Measurements from ENCODE around the gene COL25A1.
"Not testable (repeated sequence)": the region's sequence is repeated elsewhere in the genome, so short reads cannot be mapped to it uniquely, and the experiment has no call there.

COL25A1 gene

DNA sequence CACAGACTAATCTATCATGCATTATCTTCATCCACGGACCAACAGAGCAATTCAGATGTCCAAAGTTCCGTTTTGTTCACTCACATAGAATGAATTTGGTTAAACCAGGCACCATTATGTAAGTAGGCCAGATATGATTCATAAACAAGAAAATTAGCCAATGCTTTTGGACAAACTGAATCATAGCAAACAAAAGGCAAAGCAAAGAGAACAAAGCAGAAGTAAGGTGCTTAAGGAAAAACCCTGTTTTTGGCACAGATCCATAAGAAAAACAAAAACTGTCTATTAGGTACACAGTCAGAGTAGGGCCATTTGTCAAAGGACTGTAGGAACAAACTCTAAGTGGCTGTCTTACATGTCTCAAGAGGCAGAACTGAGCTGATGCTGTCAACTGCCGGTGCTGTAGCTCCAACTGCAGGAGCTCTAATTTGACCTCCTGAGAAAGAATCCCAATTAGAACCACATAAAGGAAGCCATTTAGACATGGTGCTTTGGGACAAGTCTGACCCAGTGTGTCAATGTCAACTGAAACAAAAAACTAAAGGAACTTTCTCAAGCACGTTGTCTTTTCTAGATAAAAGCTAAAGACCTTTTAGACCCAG is 146.7 kb downstream of the COL25A1 start:
- Histone ChIP-seq H3K4me3 (no peak overlapping the region), H3K27ac (no peak overlapping the region)
- TF ChIP-seq, protein P1, sequence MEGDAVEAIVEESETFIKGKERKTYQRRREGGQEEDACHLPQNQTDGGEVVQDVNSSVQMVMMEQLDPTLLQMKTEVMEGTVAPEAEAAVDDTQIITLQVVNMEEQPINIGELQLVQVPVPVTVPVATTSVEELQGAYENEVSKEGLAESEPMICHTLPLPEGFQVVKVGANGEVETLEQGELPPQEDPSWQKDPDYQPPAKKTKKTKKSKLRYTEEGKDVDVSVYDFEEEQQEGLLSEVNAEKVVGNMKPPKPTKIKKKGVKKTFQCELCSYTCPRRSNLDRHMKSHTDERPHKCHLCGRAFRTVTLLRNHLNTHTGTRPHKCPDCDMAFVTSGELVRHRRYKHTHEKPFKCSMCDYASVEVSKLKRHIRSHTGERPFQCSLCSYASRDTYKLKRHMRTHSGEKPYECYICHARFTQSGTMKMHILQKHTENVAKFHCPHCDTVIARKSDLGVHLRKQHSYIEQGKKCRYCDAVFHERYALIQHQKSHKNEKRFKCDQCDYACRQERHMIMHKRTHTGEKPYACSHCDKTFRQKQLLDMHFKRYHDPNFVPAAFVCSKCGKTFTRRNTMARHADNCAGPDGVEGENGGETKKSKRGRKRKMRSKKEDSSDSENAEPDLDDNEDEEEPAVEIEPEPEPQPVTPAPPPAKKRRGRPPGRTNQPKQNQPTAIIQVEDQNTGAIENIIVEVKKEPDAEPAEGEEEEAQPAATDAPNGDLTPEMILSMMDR (IDR thresholded peaks at IDR 0.05): no peak
- DNase-seq (ENCODE audit: low spot score): no peak

DNA sequence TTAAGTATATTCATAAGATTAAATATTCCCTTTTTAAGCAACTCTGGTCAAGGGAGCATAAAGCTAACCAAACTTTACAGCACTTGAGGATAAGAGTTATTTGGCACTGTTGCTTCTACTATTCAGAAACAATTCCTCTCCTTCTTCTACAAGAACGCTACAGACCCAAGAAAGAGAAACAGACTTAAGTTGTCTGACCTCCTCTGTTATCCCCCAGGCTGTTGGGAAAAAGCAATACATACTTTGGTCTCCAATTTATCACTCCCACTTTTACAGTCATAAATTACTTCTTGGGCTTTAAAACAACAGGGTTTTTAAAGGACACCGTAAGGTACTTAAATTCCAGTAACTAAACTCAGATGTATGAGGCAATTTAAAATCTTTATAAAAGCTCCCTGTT is 147.4 kb downstream of the COL25A1 start:
- Histone ChIP-seq H3K4me3 (no peak overlapping the region), H3K27ac (no peak overlapping the region)
- TF ChIP-seq, protein P1 (IDR thresholded peaks at IDR 0.05): no peak
- no peak for DNase-seq (ENCODE audit: low spot score)

DNA sequence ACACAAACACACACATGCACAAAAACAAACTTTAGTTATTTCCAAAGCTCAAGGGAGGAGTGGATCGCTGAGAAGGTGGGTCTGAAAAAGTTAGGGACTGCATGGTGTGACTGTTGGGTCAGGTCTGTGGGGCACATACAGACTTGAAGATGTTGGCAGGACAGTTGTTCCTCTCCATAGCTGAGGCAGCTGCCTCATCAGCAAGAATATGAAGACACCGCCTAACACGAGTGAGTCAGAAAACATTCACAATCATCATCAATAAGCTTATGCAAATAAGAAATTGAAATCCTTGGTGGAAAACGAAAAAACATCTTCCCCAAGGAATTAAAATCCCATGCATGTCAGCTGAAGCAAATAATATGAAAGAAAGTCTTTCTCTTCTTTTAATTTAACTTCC is 148.0 kb downstream of the COL25A1 start:
- Histone ChIP-seq H3K27ac (no peak overlapping the region), H3K4me3 (no peak overlapping the region)
- TF ChIP-seq, protein P1 (IDR thresholded peaks at IDR 0.05): no peak
- DNase-seq (ENCODE audit: low spot score): no peak

DNA sequence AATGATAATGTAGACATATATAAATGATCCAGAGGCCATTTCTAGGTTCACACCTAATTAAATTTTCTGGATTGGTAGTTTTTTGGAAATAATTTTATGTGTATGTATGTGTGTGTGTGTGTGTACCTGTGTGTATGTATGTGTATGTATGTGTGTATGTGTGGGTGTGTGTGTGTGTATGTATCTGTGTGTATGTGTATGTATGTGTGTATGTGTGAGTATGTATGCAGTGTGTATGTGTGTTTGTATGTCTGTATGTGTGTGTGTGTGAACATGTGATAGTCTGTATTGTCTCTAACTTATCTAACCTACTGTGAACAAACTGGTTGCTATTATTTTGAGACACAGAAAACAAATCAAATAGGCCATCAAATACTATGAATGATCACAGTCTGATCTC is 152.6 kb downstream of the COL25A1 start:
- Histone ChIP-seq H3K4me3 (no peak overlapping the region), H3K27ac (no peak overlapping the region)
- no peak for DNase-seq (ENCODE audit: low spot score)
- TF ChIP-seq, protein P1 (IDR thresholded peaks at IDR 0.05): no peak

DNA sequence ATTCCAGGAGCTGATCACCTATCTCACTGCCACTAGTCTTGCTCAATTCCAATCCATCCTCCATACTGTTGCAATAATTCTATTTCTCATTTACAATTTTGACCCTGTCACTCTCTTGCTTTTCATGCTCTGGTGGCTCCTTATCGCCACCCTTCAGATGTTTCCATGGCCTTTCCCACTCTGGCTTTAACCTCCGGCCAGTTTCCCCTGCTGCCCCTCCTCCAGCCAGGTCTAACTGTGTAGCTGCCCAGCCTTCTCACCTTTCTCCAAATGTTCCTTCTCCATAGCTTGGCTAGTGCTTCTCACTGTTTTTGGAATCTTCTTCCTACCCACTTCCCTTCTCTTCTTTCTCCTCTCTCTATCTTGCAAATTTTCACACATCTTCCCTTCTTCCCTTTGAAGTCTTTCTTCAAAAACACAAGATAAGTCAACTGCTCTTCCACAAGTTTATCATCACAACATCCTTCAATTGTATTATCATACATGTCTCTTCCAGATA is 153.8 kb downstream of the COL25A1 start:
- DNase-seq (ENCODE audit: low spot score): no peak
- Histone ChIP-seq H3K4me3 (no peak overlapping the region), H3K27ac (no peak overlapping the region)
- TF ChIP-seq, protein P1 (IDR thresholded peaks at IDR 0.05): no peak

DNA sequence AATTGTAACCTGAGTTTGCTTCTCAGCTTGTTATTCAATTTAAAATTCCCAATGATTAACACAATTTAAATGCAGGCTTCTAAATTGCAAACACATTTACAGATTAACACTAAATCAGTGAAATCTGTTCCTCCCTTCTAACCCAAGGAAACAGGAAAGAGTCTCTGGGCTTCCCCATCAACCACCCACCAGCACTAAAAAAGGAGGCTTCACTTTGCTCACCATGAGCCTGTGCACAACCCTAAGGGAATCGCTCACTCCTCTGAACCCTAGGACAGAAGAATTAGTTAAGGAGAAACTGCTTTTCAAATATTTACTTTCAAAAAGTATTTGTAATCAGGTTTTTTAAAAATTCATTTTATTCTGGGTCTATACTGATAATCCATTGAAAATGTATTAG is 155.3 kb downstream of the COL25A1 start:
- Histone ChIP-seq H3K27ac (no peak overlapping the region), H3K4me3 (no peak overlapping the region)
- TF ChIP-seq, protein P1 (IDR thresholded peaks at IDR 0.05): no peak
- no peak for DNase-seq (ENCODE audit: low spot score)

DNA sequence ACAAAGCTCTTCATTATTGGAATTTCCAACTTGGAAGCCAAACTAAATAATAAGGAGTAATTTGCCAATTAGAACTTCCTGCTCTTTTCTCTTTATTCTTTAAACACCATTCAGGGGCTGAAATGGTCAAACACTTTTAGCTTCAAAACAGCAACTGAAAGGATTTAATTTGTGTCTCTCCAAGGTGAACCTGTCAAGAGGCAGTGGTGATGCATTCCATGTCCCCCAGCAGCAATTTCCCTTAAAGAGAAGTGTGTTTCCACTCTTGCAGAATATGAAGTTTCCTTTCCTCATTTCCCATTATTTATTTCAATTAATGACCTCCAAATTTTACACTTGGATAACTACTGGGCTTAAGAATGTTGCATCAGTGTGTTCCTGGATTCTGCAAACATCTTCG is 156.0 kb downstream of the COL25A1 start:
- DNase-seq (ENCODE audit: low spot score): no peak
- H3K4me3 ChIP-seq: no peak overlapping the region
- TF ChIP-seq, protein P1 (IDR thresholded peaks at IDR 0.05): no peak
- H3K27ac ChIP-seq: no peak overlapping the region

DNA sequence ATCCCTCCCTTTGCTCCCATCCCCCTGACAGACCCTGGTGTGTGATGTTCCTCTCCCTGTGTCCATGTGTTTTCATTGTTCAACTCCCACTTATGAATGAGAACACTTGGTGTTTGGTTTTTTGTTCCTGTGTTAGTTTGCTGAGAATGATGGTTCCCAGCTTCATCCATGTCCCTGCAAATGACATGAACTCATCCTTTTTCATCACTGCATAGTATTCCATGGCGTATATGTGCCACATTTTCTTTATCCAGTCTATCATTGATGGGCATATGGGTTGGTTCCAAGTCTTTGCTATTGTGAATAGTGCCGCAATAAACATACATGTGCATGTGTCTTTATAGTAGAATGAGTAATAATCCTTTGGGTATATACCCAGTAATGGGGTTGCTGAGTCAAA is 164.3 kb downstream of the COL25A1 start:
- not testable (repeated sequence) for H3K4me3 ChIP-seq; H3K27ac ChIP-seq; DNase-seq (ENCODE audit: low spot score)

Measured in coronary artery (tissue), 2 donors.